Measurements from ENCODE around the gene CTNNBL1. TPM values are rescaled to one million over a fixed set of nuclear protein-coding genes. Genes with fewer than 3 reads are reported as not detected.

The CTNNBL1 gene
- total RNA-seq, 1 experiment from 2014 or later: 55.4 TPM

DNA sequence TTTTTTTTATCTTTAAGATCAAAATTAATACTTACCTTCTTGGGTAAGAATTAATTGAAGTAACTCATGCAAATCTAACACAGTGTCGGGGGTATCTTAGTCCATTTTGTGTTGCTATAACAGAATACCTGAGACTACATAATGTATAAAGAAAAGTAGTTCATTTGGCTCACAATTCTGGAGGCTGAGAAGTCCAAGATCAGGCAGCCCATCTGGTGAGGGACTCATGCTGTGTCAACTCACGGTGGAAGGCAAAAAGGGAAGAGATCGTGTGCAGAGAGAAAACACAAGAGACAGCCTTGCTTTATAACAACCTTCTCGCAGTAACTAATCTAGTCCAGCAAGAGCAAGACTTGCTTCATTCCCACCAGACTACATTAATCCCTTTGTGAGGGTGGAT, 116.2 kb downstream of the CTNNBL1 start:
- Histone ChIP-seq H3K4me3 (replicated peaks in 1 of 2; ENCODE audit: low read depth in 1 of 2, low read length in 2 of 2) (no peak overlapping the region), H3K9ac (ENCODE audit: low read length) (no peak overlapping the region), H2AFZ (ENCODE audit: low read depth, low read length, poor library complexity, severe bottlenecking) (no peak overlapping the region), H3K9me3 (ENCODE audit: control insufficient read depth in 1 of 2, insufficient read depth in 1 of 2, low read depth in 1 of 2, low read length in 2 of 2) (no peaks in the 10 kb centered on the region), H3K36me3 (ENCODE audit: control insufficient read depth in 1 of 2, insufficient read depth in 2 of 2, low read length in 2 of 2) (no peaks in the 10 kb centered on the region; a peak in 1 of 4 replicates), H3K27me3 (ENCODE audit: insufficient read depth, low read length) (no peaks in the 10 kb centered on the region), H3K79me2 (ENCODE audit: insufficient read depth, low read length) (no peaks in the 10 kb centered on the region), H3K9me2 (ENCODE audit: insufficient read depth) (no peaks in the 10 kb centered on the region), H3K4me1 (ENCODE audit: control insufficient read depth in 1 of 2, insufficient read depth in 2 of 2, low read length in 2 of 2) (no peaks in the 10 kb centered on the region), H3K4me2 (ENCODE audit: low read length) (no peak overlapping the region), H3K27ac (ENCODE audit: low read depth, low read length) (no peak overlapping the region), H4K20me1 (ENCODE audit: insufficient read depth) (no peaks in the 10 kb centered on the region)
- TF ChIP-seq JUND (IDR thresholded peaks at IDR 0.05): no peak
- TF ChIP-seq YY1 (IDR thresholded peaks at IDR 0.05; ENCODE audit: extremely low read depth, insufficient replicate concordance, low read depth, low read length): no peak
- no peak for TF ChIP-seq EGR1 (IDR thresholded peaks at IDR 0.05; ENCODE audit: low read depth)
- TF ChIP-seq, protein P1, sequence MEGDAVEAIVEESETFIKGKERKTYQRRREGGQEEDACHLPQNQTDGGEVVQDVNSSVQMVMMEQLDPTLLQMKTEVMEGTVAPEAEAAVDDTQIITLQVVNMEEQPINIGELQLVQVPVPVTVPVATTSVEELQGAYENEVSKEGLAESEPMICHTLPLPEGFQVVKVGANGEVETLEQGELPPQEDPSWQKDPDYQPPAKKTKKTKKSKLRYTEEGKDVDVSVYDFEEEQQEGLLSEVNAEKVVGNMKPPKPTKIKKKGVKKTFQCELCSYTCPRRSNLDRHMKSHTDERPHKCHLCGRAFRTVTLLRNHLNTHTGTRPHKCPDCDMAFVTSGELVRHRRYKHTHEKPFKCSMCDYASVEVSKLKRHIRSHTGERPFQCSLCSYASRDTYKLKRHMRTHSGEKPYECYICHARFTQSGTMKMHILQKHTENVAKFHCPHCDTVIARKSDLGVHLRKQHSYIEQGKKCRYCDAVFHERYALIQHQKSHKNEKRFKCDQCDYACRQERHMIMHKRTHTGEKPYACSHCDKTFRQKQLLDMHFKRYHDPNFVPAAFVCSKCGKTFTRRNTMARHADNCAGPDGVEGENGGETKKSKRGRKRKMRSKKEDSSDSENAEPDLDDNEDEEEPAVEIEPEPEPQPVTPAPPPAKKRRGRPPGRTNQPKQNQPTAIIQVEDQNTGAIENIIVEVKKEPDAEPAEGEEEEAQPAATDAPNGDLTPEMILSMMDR (IDR thresholded peaks at IDR 0.05 in 2 of 3, conservative IDR thresholded peaks at IDR 0.05 in 1 of 3; ENCODE audit: borderline replicate concordance in 1 of 3, insufficient read depth in 1 of 3, low read depth in 2 of 3, low read length in 2 of 3): no peak
- no peak for TF ChIP-seq CEBPB (IDR thresholded peaks at IDR 0.05; ENCODE audit: low read depth)
- no peak for TF ChIP-seq POLR2A (IDR thresholded peaks at IDR 0.05; ENCODE audit: borderline replicate concordance, extremely low read depth, insufficient read depth, insufficient read length)
- TF ChIP-seq ZNF274 (IDR thresholded peaks at IDR 0.05; ENCODE audit: low read depth, low read length): no peak
- TF ChIP-seq EZH2 (IDR thresholded peaks at IDR 0.05): no peak
- TF ChIP-seq, protein P2, sequence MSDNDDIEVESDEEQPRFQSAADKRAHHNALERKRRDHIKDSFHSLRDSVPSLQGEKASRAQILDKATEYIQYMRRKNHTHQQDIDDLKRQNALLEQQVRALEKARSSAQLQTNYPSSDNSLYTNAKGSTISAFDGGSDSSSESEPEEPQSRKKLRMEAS (IDR thresholded peaks at IDR 0.05): no peak
- TF ChIP-seq CBX3 (IDR thresholded peaks at IDR 0.05; ENCODE audit: low read depth): no peak
- no peak for TF ChIP-seq POLR2AphosphoS5 (IDR thresholded peaks at IDR 0.05; ENCODE audit: low read depth, low read length)
- TF ChIP-seq ELF1 (IDR thresholded peaks at IDR 0.05; ENCODE audit: borderline replicate concordance, low read depth): no peak
- no peak for TF ChIP-seq SRF (IDR thresholded peaks at IDR 0.05; ENCODE audit: low read depth)
- TF ChIP-seq RAD21 (IDR thresholded peaks at IDR 0.05; ENCODE audit: low read depth): no peak
- no peak for TF ChIP-seq ZFX (IDR thresholded peaks at IDR 0.05)
- ChIA-PET POLR2A (no interaction called here), CTCF (no interaction called here), RAD21 (ENCODE audit: low non-redundant PET in 1 of 2, low total read pairs in 2 of 2, uncharacterized antibody in 2 of 2, unreplicated experiment in 2 of 2) (no interaction called here)
- no peak for ATAC-seq
- no TSS peak for BruUV-seq (replicated peaks)
- intact Hi-C loops (cut with micrococcal nuclease): no loop called here
- DNase-seq (ENCODE audit: low read depth, low spot score): no peak

Data from HCT116 (cell line).